HG02571 (cell line): Measurements from ENCODE around the gene KLHL21.

ENCODE experiments used
- ATAC-seq: cut with Tn5 transposase; IDR thresholded peaks from one replicate; pipeline ENCODE4 v1.9.1; 2021; ENCODE audit warnings: mild to moderate bottlenecking, moderate library complexity; ENCODE audit not compliant: unreplicated experiment

KLHL21 gene

DNA sequence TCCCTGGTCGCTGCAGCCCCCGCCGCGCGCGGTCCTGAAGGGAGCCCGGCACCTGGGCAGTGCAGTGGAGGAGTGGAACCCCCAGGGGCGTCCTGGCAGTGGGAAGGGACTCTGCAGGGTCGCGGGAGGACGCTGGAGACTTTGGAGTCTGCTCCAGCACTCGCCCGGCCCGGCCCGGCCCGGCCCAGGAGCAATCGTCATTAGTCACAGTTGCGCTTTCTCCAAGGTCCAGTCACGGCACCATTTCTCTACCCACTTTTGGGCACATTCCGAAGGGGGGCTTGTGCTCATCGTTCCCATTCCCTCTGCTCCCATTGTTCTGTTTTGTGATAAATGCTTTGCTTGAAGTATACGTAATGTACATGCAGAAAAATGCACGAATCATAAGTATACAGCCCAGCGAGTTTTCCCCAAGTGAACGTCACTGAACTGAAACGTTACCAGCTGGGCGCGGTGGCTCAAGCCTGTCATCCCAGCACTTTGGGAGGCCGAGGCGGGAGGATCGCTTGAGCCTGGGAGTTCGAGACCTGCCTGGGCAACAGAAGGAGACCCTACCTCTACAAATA is 23.0 kb upstream of the KLHL21 start:
- ATAC-seq, result peak; percentile 22

DNA sequence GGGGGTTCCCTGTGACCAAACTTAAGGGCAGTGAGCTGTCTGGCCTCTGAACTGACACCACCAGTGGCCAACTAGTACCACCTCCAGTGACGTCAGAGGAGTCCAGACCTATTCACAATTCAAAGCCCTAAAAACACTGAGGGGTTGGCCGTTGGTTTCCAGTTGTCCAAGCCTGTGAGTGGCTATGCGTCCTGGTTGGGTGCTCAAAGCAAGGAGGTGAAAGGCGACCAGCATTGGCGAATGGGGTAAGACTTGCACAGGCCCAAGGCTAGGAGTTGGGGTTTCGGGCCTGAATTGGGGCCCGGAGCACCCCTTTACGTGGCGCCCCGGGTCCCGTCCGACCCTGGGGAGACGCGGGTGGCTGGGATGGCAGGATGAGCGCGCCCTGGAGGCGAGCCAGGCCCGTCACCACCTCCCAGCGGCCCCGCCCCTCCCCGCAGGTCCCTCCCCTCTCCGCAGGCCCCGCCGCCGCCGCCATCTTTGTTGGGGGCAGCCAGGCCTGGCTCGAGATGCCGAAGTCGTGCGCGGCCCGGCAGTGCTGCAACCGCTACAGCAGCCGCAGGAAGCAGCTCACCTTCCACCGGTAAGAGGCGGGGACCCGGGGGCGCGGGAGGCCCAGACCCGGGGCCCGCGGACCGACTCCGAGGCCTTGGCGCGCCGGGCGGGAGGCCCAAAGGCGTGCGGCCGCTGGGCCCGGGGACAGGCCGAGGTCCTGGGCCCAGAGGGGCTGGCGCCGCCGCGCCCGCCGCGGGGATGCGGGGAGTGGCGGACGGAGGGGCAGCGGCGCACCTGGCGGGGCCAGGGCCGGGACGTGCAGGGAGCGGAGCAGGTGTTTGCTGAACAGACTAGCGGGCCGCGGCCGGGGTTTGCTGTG is 22.3 kb upstream of the KLHL21 start, which contains the start of gene THAP3:
Gene THAP3, plus strand, starts transcription at position 159 of the 874 bp plus-strand sequence. Its CDS starts 351 bp downstream, at position 510.
- peak; percentile 79 for ATAC-seq

DNA sequence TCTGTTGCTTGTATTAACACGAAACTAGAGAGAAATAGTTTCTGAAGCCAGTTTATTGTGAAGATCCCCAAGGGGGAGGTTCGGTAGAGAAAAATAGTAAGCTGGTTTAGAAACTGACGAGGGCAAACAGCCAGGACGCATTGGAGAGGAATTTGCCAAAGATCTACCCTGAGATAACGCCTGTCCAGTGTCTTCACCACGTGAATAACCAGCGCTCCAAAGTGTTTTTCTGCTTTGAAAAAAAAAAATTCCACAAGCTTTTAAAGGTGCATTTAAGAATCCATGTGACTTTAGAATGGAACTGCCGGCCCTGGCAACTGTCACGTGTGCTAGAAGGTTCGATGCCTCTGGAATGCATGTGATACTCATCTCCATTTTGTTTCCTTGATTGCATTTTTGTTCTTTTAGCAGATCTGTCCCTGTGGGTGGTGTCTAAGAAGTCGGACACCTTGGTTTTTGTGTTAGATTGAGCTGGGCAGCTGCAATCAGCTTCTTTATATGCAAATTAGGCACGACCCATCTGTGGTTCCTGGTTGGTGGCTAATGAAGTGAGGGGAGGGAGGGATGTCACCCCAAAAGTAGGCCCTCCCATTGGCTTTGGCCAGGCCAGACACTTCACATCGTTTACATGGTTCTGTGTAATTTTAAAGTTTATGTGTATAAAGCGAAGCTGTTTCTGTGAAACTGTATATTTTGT is 20.7 kb upstream of the KLHL21 start:
- ATAC-seq, result no peak

DNA sequence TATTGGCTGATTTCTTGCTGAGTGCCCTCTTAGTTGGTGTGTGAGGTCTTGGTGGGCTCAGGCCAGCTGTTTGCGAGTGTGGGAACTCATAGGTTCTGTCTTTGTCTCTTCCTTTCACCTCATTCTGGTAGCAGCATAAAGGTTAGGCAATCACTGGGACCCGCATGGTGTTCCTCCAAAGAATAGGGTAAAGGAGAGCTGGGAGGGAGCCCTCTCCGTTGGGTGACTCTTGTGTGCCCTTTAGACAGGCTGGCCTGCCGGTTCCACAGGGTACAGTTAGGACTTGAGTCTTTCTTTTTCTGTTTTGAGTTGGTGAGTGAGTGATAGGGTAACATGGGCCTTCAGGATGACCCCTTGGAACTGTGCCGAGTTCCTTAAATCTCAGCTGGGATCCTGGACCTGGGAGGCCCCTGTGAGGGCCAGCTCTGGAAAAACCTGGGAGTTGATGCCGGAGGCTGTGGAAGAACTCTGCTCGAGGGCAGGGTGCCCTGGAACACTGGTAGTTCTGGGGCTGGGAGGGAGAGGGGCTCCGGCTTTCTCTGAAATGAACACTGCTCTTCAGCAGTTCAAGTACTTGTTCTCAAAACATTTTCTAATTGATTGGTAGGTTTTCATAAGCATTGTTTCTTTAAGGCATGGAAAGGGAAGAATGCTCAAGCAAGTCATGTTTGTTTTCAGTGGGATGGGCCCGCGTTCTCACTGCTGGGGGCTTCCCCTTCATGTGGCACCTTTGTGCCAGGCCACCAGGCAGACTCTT is 19.9 kb upstream of the KLHL21 start:
- no peak for ATAC-seq

DNA sequence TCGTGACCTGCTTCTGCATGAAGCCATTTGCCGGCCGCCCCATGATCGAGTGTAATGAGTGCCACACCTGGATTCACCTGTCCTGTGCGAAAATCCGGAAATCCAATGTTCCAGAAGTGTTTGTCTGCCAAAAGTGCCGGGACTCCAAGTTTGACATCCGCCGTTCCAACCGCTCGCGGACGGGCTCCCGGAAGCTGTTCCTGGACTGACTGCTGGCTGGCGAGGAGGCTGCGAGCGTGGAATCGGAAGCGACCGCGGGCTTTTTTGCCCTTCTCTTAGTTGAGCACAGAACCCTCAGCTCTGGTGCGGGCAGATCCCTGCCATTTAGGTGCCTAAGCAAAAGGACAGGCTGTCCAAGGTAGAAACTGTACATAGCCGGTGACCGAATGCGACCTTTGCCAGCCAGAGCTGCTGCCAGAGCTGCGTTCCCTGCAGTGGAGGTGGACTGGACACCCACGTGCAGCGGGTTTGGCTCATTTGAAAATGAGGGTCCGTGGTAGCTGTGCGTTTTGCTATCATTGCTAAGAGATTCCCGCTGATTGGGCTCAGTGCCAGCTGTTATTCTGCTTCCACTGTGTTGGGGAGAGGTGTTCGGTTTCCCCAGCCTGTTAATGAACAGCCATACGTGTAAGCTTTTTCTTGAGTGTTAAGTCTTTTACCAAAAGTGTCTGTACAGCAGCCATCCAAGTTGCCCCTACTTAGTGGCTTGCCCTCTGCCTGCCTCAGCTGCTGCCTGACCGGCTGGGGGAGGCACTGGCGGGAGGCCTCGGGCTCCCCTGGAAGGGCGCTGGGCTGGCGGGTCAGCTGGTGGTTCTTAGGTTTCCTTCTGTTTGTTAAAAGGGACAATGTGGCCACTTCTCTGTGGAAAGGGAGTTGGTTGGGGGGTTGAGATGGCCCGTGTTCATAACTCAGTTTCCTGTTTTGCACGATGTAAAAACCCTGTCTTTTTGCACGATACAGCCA is 19.0 kb upstream of the KLHL21 start:
- no peak for ATAC-seq

DNA sequence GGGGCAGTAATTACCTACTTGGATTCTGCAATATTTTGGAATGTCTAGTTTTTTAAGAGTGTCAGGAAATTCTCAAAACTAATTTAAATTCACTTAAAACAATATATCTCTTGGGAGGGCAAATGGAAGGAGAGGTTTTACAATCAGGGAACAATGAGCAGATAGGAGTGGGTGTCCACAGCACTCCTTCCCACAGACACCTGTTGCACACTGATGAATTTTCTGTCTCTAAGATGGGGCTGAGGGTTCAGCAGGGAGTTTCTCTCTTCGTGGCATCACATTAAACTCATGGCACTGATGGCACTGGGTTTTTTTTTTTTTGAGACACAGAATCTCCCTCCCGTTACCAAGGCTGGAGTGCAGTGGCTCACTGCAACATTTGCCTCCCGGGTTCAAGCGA is 16.4 kb upstream of the KLHL21 start:
- no peak for ATAC-seq

DNA sequence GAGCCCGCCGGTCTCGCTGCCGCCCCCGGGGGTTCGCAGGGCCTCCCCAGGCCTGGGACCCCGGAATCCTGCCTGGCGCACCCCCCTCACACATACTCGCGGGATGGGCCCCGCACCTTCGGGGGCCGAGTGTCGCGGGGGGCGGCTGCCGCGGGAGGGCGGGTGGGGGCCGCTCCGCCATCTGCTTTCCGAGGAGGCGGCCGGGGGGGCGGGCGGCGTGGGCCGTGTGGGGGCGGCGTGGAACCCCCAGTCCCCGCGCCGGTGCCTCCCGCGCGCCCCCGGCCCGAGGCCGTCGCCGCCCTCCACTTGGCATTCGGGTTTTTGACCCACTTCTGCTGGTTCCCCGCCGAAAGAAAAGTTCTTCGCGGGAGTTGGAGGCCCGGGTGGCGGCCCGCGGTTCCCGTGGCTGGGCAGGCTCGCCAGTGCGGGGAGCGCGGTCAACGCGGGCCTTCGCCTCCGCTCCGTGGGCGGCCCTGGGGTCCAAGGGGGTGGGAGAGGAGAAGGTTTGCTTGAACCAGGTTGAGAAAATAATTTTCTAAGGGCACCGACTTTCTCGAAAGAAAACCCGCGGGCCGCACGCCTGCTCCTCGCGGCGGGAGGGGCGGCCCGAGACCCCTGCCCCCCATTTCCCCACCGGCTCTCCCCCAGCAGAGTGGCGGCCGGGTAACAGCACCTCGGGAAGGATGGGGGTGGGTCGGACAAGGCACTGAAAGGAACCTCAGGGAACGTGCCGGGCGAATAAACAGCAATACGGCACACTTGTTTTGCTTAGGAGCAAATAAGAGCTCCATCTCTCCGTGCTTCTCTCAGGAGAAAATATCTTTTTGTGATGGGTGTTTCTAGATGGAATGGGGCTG is 12.5 kb upstream of the KLHL21 start:
- no peak for ATAC-seq

DNA sequence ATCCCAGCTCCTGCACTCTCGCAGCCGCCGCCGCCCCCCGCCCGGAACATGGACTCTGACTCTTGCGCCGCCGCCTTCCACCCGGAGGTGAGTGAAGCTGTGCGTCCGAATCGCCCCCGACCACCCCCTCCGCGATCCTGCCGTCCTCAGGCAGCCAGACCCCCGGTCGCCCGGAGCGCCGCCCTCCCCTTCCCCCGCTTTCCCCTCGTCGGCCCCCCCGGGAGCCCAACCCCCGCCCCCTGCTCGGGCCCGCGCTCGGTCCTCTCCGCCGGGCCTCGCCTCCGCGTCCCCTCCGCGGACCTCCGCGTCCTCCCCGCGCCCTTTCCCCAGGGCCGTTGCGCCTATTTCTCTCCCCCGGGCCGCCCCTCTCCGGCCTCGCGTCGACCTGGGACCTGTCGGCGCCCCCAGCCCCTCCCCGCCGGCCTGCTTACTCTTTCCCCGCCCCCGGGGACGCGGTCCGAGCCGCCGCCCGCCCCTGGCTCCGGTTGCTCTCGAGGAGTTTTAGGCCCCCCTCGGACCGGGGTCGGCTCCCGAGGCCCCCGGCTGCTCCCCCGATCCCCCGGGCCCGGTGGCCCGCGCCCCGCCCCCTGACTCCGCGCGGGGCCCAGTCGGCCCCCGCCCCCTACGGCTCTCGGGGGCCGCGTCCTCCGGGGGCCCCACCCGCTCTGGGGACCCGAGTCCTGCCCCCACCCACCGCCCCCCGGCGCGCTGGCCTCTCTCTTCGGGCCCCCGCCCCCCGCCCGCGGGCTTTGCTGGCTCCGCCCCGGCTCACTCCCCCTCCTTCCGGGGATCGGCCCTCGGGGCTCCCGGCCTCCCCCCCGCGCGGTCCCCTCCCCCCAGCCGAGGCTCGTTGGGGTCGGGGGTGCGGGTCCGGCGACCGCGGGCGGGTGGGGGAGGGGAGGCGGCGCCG is 11.6 kb upstream of the KLHL21 start:
- ATAC-seq, result no peak

DNA sequence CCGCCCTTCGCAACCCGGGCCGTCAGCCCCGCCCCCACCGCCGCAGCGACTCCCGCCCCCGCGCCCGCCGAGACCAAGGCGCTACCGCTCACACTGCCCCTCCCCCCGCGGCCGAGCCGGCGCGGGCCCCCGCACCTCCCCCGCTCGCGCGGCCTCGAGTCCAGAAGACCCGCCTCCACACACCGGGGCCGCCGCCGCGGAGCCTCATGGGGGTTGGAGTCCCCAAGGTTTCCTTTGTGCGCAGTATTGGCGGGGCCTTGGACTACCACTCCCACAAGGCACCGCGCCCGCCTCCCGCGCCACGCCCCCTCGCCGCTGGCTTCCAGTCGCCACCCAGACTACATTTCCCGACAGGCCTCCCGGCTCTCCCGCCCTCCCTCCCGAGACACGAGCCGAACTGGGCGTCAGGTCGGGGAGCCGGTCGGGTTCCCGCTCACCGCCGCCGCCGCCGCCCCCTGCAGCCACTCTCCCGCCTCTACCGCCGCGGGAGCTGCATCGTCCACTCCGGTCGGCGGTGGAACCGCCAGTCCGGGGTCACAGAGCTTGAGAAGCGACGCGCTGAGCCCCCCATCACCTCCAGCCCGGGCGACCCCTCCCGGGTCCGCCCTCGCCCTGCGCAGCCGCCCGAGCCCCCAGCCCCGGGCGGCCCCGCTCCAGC is 10.8 kb upstream of the KLHL21 start, which contains the start of gene PHF13:
Gene PHF13, plus strand, starts transcription at position 371 of the 658 bp plus-strand sequence. CDS start 336 bp downstream, outside the sequence.
- ATAC-seq, result peak; percentile 85

DNA sequence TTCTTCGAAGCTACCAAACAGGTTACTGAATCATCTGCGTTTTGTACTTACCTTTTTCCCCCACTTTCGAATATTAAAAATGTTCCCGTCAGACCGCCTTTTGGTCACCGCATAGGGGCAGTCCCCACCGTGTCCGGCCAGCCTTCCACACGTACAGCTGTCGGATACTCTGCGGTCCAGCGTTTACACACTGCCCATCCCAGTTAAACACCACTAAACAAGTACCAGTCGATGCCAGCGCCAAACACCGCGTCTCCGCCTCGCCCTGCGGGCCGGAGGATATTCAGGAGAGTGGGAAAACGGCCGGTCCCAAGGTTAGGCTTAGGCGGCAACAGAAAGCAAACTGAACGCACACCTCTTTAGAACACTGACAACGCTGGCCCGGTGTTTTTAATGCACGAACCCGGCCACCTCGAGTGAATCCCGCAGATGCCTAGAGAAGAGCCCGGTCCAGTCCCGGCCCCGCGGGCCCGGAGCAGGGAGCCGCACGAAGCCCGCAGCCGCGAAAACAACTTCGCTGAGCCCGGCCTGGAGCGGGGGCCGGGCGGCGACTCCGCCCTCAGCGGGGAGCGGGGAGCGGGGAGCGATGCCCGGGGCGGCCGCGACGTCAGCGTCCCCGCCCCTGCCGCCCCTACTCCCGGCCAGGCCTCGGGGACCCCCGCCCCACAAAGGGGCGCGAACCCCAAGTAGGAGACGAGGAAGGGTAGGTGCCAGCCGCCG is 10.1 kb upstream of the KLHL21 start:
- peak; percentile 30 for ATAC-seq

DNA sequence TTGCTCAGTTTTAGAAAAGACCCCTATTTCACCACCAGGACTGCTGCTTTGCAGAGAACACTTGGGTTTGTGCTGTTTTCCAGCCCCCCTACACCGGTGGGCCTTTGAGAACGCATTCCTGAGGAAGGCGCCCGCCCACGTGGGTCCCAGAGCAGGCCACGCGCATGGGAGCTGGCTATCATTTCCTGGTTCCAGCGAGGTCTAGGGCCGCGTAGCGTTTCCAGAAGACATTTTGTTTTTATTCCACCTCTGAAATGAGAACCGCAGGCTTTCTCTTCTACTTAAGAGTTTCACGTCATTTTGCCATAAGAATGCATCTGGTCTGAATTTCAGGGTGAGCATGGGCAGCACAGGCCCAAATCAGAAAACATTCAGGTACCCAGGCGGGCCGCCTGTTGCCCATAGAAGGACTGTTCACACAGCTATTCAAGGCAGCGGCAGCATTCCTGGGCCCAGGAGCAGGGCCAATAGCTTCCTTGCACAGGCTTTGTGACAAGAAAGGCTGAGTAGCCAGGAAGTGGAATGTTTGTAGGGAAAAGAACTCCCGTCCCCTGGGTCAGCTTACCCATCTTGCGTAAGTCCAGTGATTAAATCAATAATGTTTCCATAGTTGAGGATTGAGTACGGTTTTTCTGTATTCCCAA is 1.4 kb upstream of the KLHL21 start:
- no peak for ATAC-seq

DNA sequence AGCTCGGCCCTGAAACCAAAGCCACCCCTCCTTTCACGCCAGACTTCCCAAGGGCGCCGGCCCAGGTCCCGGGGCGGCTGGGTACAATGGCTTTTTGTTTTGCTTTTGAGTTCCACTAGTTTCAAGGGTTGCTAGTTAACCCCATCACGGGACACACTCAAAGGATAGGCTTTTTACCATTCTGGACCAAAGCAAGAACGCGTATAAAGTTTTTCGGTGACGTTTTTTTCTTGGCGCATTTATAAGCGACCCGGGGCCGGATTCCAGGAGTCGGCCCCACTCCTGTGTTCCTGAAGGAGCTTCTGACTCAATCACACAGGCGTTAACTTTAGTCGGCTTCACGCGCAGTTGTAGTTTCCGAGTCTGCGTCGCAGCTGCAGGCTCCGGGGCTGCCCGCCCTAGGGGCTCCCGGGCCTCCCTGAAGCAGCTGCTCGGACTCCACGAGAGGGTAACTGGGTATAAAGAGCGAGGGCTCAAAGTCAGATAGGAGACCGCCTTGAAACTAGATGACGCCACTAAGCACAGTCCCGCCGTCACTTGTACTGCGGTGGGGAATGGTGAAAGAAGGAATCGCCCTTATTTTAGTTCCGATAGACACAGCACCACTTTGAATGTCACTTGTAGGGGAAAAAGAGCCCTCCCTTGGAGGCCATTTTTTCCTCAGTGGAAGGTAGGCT is 707 bp upstream of the KLHL21 start:
- ATAC-seq, result peak; percentile 18

DNA sequence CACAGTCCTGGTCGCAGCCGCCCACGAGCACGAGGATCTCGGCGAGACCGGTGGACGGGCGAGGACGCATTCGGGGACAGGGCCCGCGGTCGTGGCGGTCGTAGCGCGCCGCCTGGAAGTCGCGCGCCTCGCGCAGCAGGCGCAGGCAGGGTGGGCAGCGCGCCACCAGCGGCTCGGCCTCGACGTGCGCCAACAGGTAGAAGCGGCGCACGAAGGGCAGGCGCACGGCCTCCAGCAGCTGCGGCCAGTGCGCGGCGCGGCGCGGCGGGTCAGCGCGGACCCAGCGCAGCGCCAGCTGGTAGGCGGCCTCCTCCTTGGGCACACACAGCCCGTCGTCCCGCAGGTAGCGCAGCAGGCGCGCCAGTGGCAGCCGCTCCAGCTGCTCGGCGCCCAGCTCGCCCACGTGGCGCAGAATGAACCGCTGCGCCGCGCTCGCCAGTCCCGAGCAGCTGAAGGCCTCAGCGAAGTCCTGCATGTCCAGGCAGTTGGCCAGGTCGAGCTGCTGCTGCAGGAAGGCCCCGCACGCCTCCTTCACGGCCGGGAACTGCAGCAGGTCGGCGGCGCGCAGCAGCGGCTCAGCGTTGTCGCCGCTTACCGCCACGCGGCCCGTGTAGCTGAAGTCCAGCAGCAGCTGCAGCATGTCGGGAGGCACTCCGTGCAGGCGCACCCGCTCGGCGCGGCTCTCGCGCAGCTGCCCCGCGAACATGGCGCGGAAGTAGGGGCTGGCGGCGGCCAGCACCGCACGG is 573 bp downstream of the KLHL21 start:
- ATAC-seq, result peak; percentile 8

DNA sequence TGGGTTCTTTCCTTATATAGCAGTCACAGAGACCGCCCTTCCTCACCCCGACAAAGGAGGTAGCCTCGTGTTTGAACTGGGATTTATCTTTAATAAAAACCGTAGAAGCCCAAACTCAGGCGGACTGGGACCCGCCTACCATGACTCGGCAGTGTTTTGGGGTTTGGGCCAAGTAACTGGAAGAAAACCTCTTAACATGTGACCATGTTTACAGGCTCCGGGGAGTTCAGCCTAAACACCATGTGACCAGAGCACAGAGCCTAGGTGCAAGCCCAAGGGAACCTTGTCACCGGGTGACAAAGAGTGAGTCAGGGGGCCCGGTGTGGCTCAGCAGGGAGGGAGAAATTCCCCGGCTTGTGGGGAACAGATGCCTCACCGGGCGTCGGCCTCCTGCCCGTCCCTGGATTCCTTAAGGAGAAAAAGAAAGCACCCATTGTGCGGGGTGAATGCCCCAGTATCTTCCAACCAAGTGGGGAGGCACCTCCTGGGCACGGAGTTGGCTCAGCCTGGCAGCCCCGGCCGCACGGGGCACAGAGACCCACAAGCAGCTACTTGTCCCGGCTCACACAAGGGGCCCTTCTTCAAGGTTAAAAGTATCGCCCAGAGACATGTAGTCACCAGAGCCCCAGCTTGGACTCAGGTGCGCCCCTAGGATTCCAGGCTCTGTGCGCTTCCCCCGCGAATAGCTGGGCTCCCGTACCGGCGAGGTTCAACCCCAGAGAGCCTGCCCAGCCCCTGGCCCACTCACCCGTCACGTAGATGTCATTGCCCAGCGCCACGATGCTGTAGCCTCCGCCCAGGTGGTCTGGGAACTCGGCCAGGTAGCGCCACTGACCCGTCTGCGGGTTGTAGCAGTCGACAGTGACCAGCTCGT is 1.4 kb downstream of the KLHL21 start:
- ATAC-seq, result no peak
